DMS153 treated with DMSO at 0.1 percent for 48 hours (cell line): ENCODE data around the gene LRRN4.

Experiments
- DNase-seq: peaks from one replicate; lab custom pipeline; 2025; ENCODE audit not compliant: unreplicated experiment; lab: John Stamatoyannopoulos, UW

Gene LRRN4

DNA sequence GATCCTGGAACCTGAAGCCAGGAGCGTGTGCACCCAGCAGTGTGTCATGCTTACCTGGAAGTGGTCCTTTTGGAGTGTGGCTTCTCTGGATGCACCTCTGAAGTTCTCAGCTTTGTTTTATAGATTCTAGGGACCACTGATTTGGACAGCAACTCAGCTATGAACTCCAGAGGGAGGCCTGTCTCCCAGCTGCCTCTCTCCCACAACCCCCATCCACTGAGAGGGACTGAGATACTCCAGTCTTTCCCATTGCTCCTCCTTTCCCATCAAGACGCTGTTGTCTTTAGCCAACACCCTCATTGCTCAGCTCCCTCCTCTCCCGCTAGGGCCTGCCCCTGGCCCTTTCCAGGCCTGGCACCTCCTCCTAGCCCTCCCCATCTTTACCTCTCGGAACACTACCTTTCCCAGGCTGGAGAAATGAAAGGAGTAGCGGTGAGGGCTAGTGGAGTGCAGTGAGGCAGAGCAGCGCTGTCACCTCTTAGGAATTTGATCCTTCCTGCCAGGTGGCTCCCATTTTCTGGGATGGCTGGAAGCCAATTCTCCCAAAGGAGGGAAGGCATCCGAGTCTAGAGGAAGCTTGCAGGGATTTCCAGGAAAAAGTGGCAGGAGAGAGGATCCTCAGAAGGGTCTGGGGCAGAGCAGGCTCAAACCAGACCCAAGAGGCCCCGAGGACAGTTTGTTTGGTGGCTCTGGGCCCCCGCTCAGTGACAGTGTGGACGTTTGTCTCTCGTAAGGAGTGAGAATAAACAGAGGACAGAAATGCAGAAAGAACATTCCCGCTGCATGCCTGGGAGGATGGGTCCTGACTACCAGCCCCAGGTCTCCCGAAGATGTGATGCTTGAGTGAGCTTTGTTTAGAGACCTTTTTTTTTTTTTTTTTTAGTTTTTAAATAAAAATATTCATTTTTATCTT, at the start of gene LRRN4:
LRRN4 (minus strand) TSS at position 285 of the 913 bp plus-strand sequence. CDS start 1,261 bp downstream, outside the sequence.
- DNase-seq, result peak; percentile 17

- DNase-seq, result no peak
Measured at GRCh38 chr20:6103301-6103700, 49.4 kb upstream of the LRRN4 start.

DNA sequence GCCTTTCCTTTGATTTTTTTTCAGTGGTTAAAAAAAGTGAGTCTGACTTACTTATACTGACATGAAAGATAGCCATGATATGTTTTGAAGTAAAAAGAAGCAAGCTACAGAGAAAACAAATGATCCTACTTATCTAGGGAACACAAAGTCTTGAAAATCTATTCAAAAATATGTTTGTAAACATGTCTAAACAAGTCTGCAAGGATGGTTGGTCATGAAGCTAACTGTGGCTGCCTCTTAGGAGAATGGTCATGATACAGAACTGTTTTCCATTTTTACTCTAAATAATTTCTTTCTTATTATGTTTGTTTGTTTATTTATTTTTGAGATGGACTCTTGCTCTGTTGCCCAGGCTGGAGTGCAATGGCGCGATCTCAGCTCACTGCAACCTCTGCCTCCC, 47.5 kb upstream of the LRRN4 start:
- DNase-seq, result no peak

DNA sequence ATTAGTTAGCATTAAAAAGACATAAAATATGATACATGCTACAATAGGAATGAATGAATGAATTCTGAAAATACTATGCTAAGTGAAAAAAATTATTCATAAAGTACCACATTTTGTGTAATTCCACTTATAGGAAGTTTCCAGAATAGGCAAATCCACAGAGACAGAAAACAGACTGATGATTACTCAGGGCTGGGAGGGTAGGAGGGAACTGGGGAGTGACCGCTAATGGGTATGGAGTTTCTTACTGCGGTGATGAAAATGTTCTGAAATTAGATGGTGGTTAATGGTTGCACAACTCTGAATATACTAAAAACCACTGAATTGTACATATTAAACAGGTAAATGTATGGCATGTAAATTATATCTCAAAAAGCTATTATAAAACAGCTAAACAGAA, 46.4 kb upstream of the LRRN4 start:
- DNase-seq, result no peak

GRCh38 chr20:6099819-6100218, 46.0 kb upstream of the LRRN4 start:
- no peak for DNase-seq

GRCh38 chr20:6095409-6095808, 41.5 kb upstream of the LRRN4 start:
- DNase-seq, result no peak

DNA sequence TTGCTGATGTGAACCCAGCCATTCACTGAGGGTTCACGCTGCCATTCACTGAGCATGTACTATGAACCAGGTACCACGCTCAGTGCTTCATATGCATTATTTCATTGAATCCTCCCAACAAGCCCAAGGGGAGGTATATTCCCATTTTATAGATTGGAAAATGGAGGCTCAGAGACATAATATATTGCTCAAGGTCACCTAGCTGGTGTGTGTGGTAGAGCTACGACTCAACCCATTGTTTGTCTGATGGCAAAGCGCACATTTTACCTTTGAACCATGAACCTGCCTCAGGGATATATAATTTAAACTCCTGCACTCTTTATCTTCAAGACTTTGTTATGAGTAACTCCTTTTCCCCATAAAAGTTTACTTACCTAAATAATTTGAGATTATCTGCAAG, 40.7 kb upstream of the LRRN4 start:
- DNase-seq, result no peak

GRCh38 chr20:6094063-6094462, 40.2 kb upstream of the LRRN4 start:
- DNase-seq, result no peak

DNA sequence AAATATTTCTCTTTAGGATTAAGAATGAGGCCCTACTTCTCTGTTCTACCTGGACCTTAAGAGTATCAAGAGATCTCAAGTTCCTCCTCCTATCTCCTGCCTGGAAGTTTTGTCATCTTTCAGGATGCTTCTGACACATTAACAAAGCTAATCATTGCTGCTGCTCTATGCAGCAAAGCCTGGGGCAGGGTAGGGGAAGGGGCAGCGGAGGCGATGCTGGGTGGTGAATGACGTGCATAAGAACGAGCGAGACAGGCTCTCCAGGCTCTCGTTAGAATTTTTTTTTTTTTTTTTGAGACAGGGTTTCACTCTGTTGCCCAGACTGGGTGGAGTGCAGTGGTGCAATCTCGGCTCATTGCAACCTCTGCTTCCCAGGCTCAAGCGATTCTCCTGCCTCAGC, 37.8 kb upstream of the LRRN4 start:
- DNase-seq, result no peak

DNA sequence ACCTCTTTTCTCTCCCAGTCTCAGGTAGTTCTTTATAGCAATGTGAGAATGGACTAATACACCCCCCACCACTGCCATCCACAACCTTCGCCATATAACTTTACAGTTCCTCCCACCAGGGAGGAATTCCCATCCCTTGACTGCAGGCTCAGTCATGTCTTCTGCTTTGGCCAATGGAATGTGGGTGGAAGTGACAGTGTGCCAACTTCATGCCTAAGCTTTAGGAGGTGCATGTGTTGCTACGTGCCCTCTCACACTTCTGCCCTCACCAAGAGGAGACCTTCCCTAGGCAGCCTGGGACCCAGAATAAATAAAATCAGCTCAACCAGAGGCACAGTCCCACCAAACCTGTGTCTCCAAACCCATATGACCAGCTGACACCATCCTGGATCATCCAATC, 33.0 kb upstream of the LRRN4 start:
- DNase-seq, result no peak

- no peak for DNase-seq
Measured at GRCh38 chr20:6083926-6084325, 30.1 kb upstream of the LRRN4 start.

GRCh38 chr20:6081236-6081635, 27.4 kb upstream of the LRRN4 start:
- DNase-seq, result no peak

DNA sequence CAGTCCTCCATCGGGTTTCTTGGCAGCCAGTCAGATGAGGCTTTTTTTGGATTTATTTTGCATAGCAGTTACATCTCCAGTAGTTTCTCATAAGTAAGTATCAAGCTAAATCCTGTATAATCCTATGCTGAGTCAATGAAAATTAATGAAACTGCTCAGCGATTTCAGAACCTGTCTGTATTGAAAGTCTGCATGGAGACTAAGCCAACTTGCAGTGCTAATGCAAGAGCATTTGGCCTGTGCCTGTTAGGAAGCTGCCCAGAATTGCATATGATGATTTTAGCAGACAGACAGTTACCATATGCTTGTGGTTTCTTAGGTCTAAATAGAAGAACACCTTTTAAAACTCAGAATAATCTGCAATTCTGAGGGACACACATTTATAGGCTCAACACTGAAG, 25.2 kb upstream of the LRRN4 start:
- DNase-seq, result no peak

GRCh38 chr20:6075428-6076219, 21.8 kb upstream of the LRRN4 start:
- no peak for DNase-seq

DNA sequence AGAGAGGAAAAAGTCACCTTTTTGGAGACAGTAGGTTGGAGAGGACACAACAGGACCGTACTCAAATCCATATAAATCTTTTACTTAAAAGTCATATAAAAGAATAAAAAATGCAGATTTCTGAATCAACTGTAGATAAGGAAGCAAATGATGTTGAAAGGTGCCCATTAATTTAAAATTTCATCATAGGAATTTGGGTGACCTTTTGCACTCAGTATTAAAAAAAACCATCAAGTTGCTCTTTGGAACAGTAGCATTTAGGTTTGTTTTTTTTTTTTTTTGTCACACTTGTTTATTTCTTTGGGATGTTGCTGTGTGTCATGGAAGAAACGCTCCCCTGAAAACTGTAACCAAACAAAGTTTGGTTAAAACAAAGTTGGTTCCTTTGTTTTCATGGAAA, 20.9 kb upstream of the LRRN4 start:
- no peak for DNase-seq

GRCh38 chr20:6074145-6074561, 20.3 kb upstream of the LRRN4 start:
- peak; percentile 56 for DNase-seq

- DNase-seq, result no peak
Measured at GRCh38 chr20:6070829-6071695, 17.2 kb upstream of the LRRN4 start.

DNA sequence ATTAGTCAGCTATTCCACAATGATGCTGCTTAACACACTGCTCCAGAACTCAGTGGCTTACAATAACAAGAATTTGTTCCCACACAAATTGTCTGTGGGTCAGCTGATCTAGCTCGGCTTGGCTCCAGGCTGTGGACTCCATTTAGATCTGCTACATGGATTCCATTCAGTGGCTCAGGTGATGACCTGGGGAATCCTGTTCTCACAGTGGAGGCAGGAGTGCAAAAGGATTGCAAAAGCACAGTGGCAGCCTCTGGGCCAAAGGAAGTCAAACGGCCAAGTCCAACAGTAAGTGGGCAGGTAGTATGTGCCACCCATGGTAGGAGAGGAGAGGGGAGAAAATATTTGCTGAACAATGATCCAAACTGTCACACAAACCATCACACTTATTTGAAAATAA, 15.8 kb upstream of the LRRN4 start:
- no peak for DNase-seq

DNA sequence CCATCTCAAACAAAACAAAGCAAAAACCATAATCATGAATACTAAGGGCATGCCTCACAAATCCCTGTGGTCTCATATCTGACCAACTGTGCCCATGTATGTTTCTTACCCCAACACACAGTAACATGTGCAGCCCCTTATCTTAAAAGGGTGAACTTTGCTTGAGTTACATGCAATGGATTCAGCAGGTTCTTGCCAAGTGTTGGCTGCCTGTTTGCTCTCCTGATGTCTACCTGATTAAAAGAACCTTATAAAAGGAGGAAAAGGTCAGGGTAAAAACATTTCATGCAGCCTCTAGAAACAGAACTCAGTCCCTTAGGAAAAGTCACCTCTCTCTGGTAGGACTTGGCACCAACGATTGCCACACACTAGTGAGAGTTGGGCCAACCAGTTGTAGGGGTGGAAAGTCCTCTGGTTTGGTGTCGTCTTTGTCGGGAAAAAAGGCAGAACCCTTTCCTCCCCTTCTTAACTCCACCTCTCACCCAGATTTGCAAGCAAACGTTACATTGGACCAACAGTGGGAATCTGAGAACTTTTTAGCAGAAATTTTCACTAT, 14.0 kb upstream of the LRRN4 start:
- DNase-seq, result no peak

GRCh38 chr20:6066582-6066981, 12.7 kb upstream of the LRRN4 start:
- no peak for DNase-seq

DNA sequence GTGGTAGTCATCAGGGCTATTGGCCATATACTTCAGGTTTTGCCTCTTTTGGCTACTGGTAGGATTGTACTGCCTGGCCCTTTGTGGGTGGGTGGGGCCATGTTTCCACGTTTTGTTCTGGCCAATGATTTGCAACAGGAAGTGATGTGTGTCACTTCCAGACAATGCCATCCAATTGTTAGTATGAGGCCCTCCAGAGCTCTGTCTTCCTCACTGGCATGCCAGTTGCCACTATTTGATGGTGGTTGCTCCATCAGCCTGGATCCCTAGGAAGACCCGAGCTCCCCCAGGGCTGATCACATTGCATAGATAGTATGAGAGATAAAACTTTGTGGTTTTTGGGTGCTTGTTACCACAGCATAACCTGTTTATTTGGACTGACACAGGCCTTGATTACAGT, 7.7 kb upstream of the LRRN4 start:
- no peak for DNase-seq
